ENCODE data around the gene MECP2. TPM values are rescaled to one million over a fixed set of nuclear protein-coding genes. Genes with fewer than 3 reads are reported as not detected.

Gene MECP2
- total RNA-seq, 1 donor from 2014 or later, result 26.7 TPM

DNA sequence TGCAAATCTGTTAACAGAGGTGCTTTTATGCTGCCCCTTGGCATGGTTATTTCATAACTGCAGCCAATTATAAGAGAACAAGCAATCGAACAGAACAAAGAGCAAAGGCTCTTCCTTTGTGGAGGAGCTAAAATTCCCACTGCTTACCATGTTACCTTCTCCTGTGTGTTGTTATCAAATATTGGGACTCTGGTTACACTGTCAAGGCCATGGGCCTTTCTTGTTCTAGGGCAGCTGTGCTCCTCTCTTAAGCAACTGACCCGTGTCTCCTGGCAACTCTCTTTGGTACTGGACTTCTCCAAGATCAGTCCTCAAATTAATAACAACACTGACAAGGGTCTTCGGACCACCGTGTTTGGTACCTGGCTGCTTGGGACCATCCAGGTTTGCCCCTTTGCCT, 34.4 kb upstream of the MECP2 start:
- Histone ChIP-seq H3K9ac (no peak overlapping the region), H4K20me1 (ENCODE audit: low read depth) (no peaks in the 10 kb centered on the region), H3K4me3 (no peak overlapping the region), H3K9me3 (ENCODE audit: low read depth) (no peaks in the 10 kb centered on the region), H2AFZ (replicated peaks) (no peak overlapping the region), H3F3A (ENCODE audit: low read depth) (no peaks in the 10 kb centered on the region), H3K79me2 (ENCODE audit: low read depth) (no peaks in the 10 kb centered on the region), H3K27ac (no peak overlapping the region), H3K4me1 (no peaks in the 10 kb centered on the region), H3K4me2 (no peak overlapping the region), H3K36me3 (no peaks in the 10 kb centered on the region), H3K27me3 (peaks cover 8% of the 10 kb centered on the region)
- no peaks in the 10 kb centered on the region for H3K4me1 Mint-ChIP-seq
- H3K27ac Mint-ChIP-seq, result no peak overlapping the region
- H3K27me3 Mint-ChIP-seq (ENCODE audit: insufficient read depth, low read depth), result no peaks in the 10 kb centered on the region
- H3K9me3 Mint-ChIP-seq, result peaks cover 10% of the 10 kb centered on the region
- TF ChIP-seq CTCF (IDR thresholded peaks at IDR 0.05) (no peak), EZH2 (IDR thresholded peaks at IDR 0.05) (no peak), EZH2phosphoT487 (IDR thresholded peaks at IDR 0.05) (no peak)
- no peaks in the 10 kb centered on the region for H3K36me3 Mint-ChIP-seq
- DNase-seq (ENCODE audit: low spot score), result no peak
- no peak overlapping the region for H3K4me3 Mint-ChIP-seq

DNA sequence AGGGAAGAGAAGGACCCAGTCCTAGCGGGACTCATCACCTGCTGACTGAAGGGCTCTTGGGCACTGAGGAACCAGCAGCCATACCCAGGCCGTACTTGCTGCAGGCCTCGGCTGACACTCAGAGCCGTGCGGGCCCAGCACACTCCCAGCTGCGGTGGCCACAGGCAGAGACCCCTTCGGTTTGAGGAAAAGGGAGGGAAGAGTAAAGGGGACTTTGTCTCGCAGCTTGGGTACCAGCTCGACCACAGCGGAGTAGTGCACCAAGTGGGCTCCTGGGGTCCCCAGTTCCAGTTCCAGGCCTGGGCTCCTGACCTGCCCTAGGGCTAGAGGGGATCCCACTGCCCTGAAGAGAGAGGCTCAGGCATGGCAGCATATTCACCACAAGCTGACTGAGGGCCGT, 28.6 kb upstream of the MECP2 start:
- no peaks in the 10 kb centered on the region for H4K20me1 ChIP-seq (ENCODE audit: low read depth)
- H3K4me2 ChIP-seq, result no peak overlapping the region
- H3K9me3 Mint-ChIP-seq, result peaks cover 5% of the 10 kb centered on the region
- no peak overlapping the region for H3K4me3 Mint-ChIP-seq
- no peaks in the 10 kb centered on the region for H3K4me1 ChIP-seq
- TF ChIP-seq EZH2phosphoT487 (IDR thresholded peaks at IDR 0.05), result no peak
- no peak for TF ChIP-seq EZH2 (IDR thresholded peaks at IDR 0.05)
- TF ChIP-seq CTCF (IDR thresholded peaks at IDR 0.05), result no peak
- H3F3A ChIP-seq (ENCODE audit: low read depth), result no peaks in the 10 kb centered on the region
- no peak overlapping the region for H3K27ac Mint-ChIP-seq
- H3K27ac ChIP-seq, result no peak overlapping the region
- H3K4me1 Mint-ChIP-seq, result no peaks in the 10 kb centered on the region
- no peaks in the 10 kb centered on the region for H3K27me3 ChIP-seq
- H3K36me3 ChIP-seq, result no peaks in the 10 kb centered on the region
- H3K36me3 Mint-ChIP-seq, result no peaks in the 10 kb centered on the region
- no peak overlapping the region for H3K4me3 ChIP-seq
- H3K79me2 ChIP-seq (ENCODE audit: low read depth), result no peaks in the 10 kb centered on the region
- peaks cover 5% of the 10 kb centered on the region for H3K27me3 Mint-ChIP-seq (ENCODE audit: insufficient read depth, low read depth)
- DNase-seq (ENCODE audit: low spot score), result no peak
- no peak overlapping the region for H3K9ac ChIP-seq
- no peaks in the 10 kb centered on the region for H3K9me3 ChIP-seq (ENCODE audit: low read depth)
- no peak overlapping the region for H2AFZ ChIP-seq (replicated peaks)

DNA sequence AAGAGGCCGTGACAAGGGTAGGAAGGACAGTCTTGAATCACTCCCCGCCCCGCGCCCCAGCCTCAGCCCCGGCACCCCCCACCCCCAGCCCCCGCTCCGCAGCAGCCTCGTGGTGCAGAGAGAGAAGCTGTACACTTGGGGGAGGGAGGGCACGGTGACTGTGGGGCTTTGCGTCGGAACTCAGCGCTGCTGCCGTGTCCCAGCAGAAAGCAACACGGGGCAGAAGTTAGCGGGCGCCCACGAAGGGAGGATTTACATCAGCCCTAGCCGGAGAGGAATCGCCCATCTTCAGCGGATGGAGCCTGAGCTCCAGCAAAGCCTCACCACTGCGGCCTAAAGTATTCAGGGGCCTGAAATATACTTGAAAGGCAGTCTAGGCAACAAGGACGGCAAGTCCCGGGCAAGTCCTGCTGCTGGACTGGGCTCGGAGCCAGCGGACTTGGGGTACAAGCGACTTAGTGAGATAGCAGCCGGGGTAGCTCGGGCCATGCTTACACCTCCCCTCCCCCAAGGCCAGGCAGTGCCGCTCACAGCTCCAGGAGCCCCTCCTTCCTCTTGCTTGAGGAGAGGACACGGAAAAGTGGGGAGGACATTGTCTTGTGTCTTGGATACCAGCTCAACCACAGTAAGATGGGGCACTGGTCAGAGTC, 28.0 kb upstream of the MECP2 start:
- no peaks in the 10 kb centered on the region for H3F3A ChIP-seq (ENCODE audit: low read depth)
- H3K4me1 ChIP-seq, result no peaks in the 10 kb centered on the region
- no peak overlapping the region for H3K9ac ChIP-seq
- H3K9me3 ChIP-seq (ENCODE audit: low read depth), result no peaks in the 10 kb centered on the region
- no peaks in the 10 kb centered on the region for H3K36me3 ChIP-seq
- Mint-ChIP-seq H3K9me3 (peaks cover 8% of the 10 kb centered on the region), H3K36me3 (no peaks in the 10 kb centered on the region), H3K27ac (no peak overlapping the region), H3K4me3 (no peak overlapping the region), H3K4me1 (no peaks in the 10 kb centered on the region), H3K27me3 (ENCODE audit: insufficient read depth, low read depth) (peaks cover 5% of the 10 kb centered on the region)
- H3K4me2 ChIP-seq, result no peak overlapping the region
- no peak overlapping the region for H2AFZ ChIP-seq (replicated peaks)
- no peak for TF ChIP-seq EZH2 (IDR thresholded peaks at IDR 0.05)
- no peak for TF ChIP-seq CTCF (IDR thresholded peaks at IDR 0.05)
- no peak for TF ChIP-seq EZH2phosphoT487 (IDR thresholded peaks at IDR 0.05)
- no peak for DNase-seq (ENCODE audit: low spot score)
- H4K20me1 ChIP-seq (ENCODE audit: low read depth), result no peaks in the 10 kb centered on the region
- H3K27ac ChIP-seq, result no peak overlapping the region
- no peaks in the 10 kb centered on the region for H3K79me2 ChIP-seq (ENCODE audit: low read depth)
- H3K4me3 ChIP-seq, result no peak overlapping the region
- H3K27me3 ChIP-seq, result no peaks in the 10 kb centered on the region

Measured in neural progenitor cell (in vitro differentiated cells).